GM19025 (cell line): ENCODE results near the gene PVR.

Source experiments
- ATAC-seq: cut with Tn5 transposase; IDR thresholded peaks from one replicate; pipeline ENCODE4 v1.9.1; 2021; ENCODE audit warnings: mild to moderate bottlenecking, low read depth, moderate library complexity; ENCODE audit not compliant: unreplicated experiment

The PVR gene

DNA sequence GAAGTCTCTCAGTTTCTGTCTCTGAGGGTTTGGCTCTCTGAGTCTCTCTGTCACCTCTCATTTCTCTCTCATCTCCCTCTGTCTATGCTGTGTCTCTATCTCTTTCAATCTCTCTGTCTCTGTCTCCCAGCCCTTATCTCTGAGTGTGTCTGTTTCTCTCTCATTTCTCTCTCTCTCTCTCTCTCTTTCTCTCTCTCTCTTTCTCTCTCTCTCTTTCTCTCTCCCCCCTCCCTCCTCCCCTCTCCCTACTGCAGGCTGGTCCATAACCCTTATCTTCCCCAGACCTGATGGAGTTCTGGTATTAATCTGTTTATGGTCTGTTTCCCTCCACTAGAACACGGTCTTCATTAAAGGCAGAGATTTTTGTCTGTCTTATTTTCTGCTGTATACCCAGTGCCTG lies 1.3 kb upstream of the PVR start:
- ATAC-seq, result no peak

DNA sequence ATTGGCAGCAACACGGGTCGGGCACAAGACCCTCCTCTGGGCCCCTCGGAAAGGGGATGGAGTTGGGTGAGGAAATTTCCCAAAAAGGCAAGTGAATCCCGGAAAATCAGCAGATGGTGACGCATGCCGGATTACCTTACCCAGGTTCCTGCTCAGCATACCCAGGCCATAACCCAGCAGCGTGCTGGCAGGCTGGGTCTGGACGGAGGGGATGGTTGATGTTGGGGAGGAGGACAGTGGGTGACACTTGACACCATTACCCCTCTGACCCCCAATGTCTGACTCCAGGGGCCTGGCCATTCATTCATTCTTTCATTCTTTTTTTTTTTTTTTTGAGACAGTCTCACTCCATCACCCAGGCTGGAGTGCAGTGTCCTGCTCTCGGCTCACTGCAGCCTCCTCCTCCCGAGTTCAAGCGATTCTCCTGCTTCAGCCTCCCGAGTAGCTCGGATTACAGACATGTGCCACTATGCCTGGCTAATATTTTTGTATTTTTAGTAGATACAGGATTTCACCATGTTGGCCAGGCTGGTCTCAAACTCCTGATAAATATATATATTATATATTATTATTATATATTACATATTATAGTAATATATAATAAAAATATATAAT lies 799 bp downstream of the PVR start:
- no peak for ATAC-seq

- ATAC-seq, result no peak
These were observed 1.8 kb downstream of the PVR start for GRCh38 chr19:44645407-44646048.

GRCh38 chr19:44646049-44646416 lies 2.3 kb downstream of the PVR start:
- ATAC-seq, result no peak

DNA sequence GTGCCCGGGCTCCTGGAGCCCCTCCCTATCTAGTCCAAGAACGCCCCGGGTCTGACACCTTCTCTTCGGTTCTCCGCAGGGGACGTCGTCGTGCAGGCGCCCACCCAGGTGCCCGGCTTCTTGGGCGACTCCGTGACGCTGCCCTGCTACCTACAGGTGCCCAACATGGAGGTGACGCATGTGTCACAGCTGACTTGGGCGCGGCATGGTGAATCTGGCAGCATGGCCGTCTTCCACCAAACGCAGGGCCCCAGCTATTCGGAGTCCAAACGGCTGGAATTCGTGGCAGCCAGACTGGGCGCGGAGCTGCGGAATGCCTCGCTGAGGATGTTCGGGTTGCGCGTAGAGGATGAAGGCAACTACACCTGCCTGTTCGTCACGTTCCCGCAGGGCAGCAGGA lies 3.4 kb downstream of the PVR start:
- ATAC-seq, result no peak

- ATAC-seq, result no peak
These were observed 5.0 kb downstream of the PVR start for GRCh38 chr19:44648631-44649251.

- ATAC-seq, result no peak
These were observed 6.0 kb downstream of the PVR start for GRCh38 chr19:44649578-44650145.

DNA sequence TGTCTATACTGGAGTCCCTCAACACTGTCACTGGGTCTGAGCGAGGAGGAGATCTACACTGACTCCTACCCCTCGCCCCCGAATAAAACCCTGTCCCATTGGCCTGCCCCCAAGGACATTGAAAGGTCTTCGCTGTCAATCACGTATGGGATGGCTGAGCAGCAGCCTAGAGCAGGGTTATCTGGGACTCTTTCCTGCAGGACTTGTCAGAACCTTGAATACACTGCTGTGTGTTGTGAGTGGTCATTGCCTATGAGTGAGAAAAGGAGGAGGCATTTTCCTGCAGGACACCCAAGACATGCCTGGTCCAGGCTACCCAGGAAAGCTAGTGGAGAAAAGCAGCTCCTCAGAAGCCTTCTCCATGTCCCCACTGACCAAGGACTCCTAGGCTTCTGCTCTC lies 9.6 kb downstream of the PVR start:
- ATAC-seq, result no peak

DNA sequence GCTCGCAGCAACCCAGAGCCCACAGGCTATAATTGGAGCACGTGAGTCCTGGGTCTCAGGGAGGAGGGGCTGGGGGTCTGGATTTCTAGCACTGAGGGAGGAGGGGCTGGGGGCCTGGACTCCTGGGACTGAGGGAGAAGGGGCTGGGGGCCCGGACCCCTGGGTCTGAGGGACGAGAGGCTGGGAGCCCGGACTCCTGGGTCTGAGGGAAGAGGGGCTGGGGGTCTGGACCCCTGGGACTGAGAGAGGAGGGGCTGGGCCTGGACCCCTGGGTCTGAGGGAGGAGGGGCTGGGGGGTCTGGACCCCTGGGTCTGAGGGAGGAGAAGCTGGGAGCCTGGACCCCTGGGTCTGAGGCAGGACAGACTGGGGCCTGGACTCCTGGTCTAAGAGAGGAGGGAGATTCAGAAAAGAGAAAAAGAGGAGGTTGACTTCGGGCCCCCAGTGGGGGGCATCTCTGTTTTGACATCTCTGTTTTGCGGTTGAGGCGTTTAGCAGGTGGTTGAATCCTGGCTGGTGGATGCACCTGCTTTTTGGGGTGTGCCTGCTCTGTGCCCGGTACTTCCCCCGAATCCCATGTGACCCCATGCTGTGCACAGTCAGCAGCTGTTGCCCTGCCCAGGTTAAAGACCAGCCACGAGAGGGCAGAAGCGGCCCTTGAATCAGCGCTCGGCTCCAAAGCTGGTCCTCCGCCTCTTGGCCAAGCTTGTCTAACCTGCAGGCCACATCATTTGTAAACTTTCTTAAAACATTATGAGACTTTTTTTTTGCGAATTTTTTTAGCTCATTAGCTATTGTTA lies 10.5 kb downstream of the PVR start:
- peak; percentile 87 for ATAC-seq

- ATAC-seq, result no peak
These were observed 13.7 kb downstream of the PVR start for GRCh38 chr19:44657211-44657921.

DNA sequence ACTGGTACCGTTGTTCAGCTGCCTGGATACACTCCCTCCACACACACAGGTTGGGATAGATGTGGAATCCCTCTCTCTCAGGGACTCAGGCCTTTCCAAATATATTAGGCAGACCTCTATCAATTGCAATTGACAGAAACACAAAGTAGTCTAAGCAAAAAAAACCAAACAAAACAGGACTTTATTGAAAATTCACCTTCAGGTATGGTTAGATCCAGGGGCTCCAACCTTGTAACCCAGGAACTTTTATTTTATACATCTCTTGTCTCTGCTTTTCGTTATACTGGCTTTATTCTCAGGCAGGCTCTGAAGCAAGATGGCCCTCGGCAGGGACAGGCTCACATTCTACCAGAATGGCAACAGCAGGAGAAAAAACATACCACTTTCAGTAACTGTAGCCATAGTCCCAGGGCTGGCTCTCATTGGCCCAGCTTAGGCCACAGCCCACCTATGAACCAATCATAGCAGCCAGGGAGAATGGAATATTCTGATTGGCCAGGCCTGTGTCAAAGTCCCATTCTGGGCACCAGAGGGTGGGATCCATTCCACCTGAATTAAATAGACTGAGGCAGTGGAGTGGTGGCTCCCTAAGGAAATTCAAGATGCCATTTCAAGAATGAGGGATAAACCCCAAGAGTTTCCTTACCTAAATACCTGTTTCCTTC lies 14.5 kb downstream of the PVR start:
- no peak for ATAC-seq

GRCh38 chr19:44660081-44660480 lies 16.4 kb downstream of the PVR start:
- ATAC-seq, result no peak

DNA sequence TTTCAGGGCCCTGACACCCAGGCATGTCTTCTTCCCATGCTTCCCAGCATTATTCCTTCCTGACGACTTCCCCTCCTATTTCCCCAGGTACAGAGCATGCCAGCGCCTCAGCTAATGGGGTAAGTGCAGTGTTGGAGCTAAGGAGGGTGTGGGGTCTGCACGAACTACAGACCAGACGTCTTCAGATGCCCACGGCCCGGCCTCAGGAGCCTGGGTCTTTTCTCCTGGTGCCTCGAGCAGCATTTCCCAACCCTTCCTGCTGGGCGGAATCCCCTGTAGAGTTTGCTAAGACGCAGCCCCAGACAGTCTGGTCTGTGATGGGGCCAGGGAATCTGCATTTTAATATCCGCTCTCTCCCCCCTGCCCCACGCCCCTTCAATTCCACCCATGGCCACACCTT lies 17.5 kb downstream of the PVR start:
- ATAC-seq, result no peak

DNA sequence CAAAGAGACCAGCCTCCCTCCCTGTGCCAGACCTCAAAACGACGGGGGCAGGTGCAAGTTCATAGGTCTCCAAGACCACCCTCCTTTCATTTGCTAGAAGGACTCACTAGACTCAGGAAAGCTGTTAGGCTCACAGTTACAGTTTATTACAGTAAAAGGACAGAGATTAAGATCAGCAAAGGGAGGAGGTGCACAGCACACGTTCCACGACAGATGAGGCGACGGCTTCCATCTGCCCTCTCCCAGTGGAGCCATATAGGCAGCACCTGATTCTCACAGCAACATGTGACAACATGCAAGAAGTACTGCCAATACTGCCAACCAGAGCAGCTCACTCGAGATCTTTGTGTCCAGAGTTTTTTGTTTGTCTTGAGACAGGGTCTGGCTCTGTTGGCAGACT lies 18.2 kb downstream of the PVR start:
- ATAC-seq, result no peak

DNA sequence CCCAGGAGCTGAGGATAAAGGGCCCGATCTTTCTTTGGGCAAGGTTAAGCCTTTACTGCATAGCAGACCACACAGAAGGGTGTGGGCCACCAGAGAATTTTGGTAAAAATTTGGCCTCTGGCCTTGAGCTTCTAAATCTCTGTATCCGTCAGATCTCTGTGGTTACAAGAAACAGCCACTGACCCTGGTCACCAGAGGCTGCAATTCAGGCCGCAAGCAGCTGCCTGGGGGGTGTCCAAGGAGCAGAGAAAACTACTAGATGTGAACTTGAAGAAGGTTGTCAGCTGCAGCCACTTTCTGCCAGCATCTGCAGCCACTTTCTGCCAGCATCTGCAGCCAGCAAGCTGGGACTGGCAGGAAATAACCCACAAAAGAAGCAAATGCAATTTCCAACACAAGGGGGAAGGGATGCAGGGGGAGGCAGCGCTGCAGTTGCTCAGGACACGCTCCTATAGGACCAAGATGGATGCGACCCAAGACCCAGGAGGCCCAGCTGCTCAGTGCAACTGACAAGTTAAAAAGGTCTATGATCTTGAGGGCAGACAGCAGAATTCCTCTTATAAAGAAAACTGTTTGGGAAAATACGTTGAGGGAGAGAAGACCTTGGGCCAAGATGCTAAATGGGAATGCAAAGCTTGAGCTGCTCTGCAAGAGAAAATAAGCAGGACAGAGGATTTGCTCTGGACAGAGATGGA lies 19.1 kb downstream of the PVR start:
- no peak for ATAC-seq

GRCh38 chr19:44663996-44664395 lies 20.3 kb downstream of the PVR start:
- no peak for ATAC-seq

DNA sequence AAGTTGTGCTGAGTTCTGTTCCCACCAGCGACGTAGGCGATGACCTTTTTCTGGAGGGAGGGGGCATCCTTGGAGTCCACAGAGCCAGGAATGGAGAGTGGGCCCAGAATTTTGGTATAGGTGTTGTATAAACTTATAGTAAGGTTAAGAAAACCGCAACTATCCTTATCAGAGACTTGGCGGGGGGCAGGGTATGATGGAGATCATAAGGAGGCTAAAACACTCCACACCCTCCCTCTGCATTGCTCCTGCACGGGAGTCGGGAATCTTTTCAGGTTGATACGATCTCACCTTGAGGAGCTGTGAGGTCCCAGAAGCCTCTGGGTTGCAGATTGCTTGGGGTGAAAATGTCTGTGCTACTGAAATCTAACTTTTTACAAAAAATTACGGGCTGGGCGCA lies 21.3 kb downstream of the PVR start:
- ATAC-seq, result no peak

DNA sequence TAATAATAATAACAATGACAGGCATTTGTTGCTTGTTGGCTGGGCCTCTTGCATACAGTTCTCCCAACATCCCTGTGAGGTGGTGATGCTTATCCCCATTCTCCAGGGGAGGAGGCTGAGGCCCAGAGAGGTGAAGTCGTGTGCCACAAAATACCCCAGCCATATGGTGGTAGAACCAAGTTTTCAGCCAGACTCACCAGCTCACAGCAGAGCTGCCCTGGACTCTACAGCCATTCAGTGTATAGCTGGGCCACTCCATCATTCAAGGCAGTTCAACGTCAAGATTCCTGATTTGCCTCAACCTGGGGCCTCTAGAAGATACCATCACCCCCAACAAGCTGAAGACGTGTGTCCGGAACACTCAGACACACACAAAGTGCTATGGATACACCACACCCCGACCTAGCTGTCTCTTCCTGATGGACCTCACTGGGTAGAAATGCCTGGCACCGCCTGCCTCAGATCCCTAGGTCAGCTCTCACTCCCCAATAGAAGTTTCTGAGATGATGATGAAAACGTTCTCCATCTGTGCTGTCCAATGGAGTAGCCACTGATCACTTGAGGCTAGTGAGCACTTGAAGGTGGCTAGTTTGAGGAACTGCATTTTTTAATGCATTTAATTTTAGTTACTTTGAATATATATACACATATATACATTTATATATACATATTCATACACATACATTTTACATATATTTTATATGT lies 23.3 kb downstream of the PVR start:
- no peak for ATAC-seq
